Nephron progenitor cell (in vitro differentiated cells): ENCODE measurements around the gene RPL27A.

Experiments
- DNase-seq: peaks from one replicate; pipeline ENCODE4 v3.0.0; 2021
- H3K27ac Mint-ChIP-seq: 2 replicates; pipeline ENCODE4 v1.8.0; 2021; ENCODE audit warnings: mild to moderate bottlenecking, moderate library complexity, mixed read lengths
- H3K27me3 Mint-ChIP-seq: 2 replicates; pipeline ENCODE4 v1.8.0; 2021; ENCODE audit warnings: mild to moderate bottlenecking, low read depth, mixed read lengths; ENCODE audit not compliant: poor library complexity
- H3K36me3 Mint-ChIP-seq: 2 replicates; pipeline ENCODE4 v1.8.0; 2021; ENCODE audit warnings: low read depth, mixed read lengths
- H3K4me1 Mint-ChIP-seq: 2 replicates; pipeline ENCODE4 v1.8.0; 2021; ENCODE audit warnings: mixed read lengths
- H3K4me3 Mint-ChIP-seq: 2 replicates; pipeline ENCODE4 v1.8.0; 2021; ENCODE audit warnings: mild to moderate bottlenecking, moderate library complexity, mixed read lengths
- H3K9me3 Mint-ChIP-seq: 2 replicates; pipeline ENCODE4 v1.8.0; 2021; ENCODE audit warnings: mild to moderate bottlenecking, moderate library complexity, mixed read lengths
- CTCF ChIP-seq: fragments of 200-600 bp; sonication (generic); IDR thresholded peaks from 2 replicates; pipeline ENCODE4 v1.5.0; 2021; ENCODE audit warnings: antibody characterized with exemption

Gene RPL27A

DNA sequence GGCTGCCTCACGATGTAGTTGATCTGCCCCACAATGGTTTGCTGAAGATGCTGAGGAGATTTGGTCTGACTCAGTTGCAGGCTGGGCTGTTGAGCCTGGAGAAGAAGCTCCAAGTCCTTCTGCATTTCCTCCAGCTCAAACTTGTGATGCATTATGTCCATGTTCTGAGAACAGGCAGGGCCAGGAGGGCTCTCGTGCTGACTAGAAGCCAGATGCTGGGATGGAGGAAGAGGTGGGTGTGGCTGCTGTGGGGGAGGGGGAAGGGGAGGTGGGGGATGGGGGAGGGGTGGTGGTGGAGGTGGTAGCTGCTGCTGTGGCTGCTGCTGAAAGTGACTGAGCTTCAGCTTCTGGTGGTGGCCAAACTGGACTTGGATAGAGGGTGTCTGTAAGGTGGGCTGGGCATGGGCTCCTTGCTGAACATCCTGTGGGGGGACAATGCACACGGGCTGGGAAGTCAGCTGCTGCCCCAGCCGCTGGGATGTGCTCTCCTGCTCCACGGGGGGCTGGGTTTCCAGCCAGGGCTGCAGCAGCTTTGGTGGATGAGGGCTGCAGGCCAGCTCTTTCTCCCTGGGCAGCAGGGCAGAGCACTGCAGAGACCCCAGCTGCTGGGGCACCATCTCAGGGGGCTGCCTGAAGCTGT is 42.2 kb upstream of the RPL27A start:
- H3K9me3 Mint-ChIP-seq: peaks cover 10% of the 10 kb centered on the region
- TF ChIP-seq CTCF: no peak
- DNase-seq: no peak
- no peak overlapping the region for H3K4me3 Mint-ChIP-seq
- H3K4me1 Mint-ChIP-seq: peaks cover 7% of the 10 kb centered on the region
- no peak overlapping the region for H3K27ac Mint-ChIP-seq
- H3K36me3 Mint-ChIP-seq: peaks cover 14% of the 10 kb centered on the region
- H3K27me3 Mint-ChIP-seq: peaks cover 6% of the 10 kb centered on the region

DNA sequence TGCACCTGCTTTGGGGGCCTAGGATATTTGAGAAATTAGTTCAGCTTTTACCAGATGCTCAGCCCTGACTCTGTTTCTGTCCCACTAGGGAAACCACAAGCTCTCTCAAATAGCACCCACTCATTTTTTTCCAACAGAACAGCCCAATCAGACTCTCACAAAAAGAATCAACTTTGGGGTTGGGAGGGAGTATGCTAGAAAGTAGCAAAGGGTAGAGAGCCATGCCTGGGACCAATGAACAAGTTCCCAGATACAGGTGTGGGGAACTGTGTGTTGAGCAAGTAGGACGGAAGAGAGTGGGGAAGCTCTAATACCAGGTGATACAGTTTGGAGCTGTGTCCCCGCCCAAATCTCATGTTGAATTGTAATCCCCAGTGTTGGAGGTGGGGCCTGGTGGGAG is 41.3 kb upstream of the RPL27A start:
- peaks cover 7% of the 10 kb centered on the region for H3K36me3 Mint-ChIP-seq
- H3K27me3 Mint-ChIP-seq: peaks cover 3% of the 10 kb centered on the region
- H3K4me1 Mint-ChIP-seq: peaks cover 7% of the 10 kb centered on the region
- H3K4me3 Mint-ChIP-seq: no peak overlapping the region
- no peak for DNase-seq
- peaks cover 4% of the 10 kb centered on the region for H3K9me3 Mint-ChIP-seq
- no peak for TF ChIP-seq CTCF
- no peak overlapping the region for H3K27ac Mint-ChIP-seq

- H3K27me3 Mint-ChIP-seq: peaks cover 3% of the 10 kb centered on the region
- DNase-seq: no peak
- peaks cover 7% of the 10 kb centered on the region for H3K4me1 Mint-ChIP-seq
- H3K27ac Mint-ChIP-seq: no peak overlapping the region
- no peaks in the 10 kb centered on the region for H3K9me3 Mint-ChIP-seq
- no peak for TF ChIP-seq CTCF
- no peaks in the 10 kb centered on the region for H3K36me3 Mint-ChIP-seq
- no peak overlapping the region for H3K4me3 Mint-ChIP-seq
These were observed 40.3 kb upstream of the RPL27A start for GRCh38 chr11:8642196-8642841.

GRCh38 chr11:8646873-8647272 is 35.7 kb upstream of the RPL27A start:
- Mint-ChIP-seq H3K27me3 (no peaks in the 10 kb centered on the region), H3K36me3 (no peaks in the 10 kb centered on the region), H3K9me3 (no peaks in the 10 kb centered on the region), H3K4me1 (peaks cover 5% of the 10 kb centered on the region), H3K27ac (no peak overlapping the region), H3K4me3 (no peak overlapping the region)
- TF ChIP-seq CTCF: no peak
- DNase-seq: no peak

DNA sequence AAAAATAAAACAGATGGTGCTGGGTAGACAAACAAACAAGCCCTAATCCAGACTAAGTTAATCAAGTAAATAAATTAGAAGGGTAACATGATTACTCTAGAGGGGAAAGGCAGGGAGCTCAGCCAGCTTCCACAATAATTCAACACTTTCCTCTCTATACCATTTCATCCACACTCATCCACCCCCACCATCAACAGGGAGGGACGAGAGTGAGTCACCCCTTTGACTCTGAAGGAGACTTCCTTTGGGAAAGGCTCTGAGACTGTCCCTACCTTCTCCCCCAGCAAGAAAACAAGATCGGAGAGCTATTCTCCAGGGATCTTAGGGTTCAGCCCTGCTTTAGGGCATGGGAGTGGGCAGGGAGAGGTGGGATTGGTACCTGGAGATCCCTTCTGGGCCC is 33.2 kb upstream of the RPL27A start:
- H3K27me3 Mint-ChIP-seq: no peaks in the 10 kb centered on the region
- DNase-seq: no peak
- H3K36me3 Mint-ChIP-seq: no peaks in the 10 kb centered on the region
- no peak for TF ChIP-seq CTCF
- H3K27ac Mint-ChIP-seq: no peak overlapping the region
- H3K9me3 Mint-ChIP-seq: no peaks in the 10 kb centered on the region
- no peak overlapping the region for H3K4me3 Mint-ChIP-seq
- no peaks in the 10 kb centered on the region for H3K4me1 Mint-ChIP-seq
